ENCODE measurements around the gene PRRX1.

PRRX1 gene

GRCh38 chr1:170664093-170664827, at the start of gene PRRX1:
Gene PRRX1, plus strand, starts transcription at chr1:170664131. Its CDS starts 88 bp downstream, at chr1:170664219.
- no peaks in the 10 kb centered on the region for H3K36me3 ChIP-seq (ENCODE audit: control insufficient read depth in 2 of 2, insufficient read depth in 2 of 2, low read length in 2 of 2)
- H3K9me3 ChIP-seq (ENCODE audit: control insufficient read depth in 2 of 2, low read length in 2 of 2), result peaks cover 0 to 2% of the 10 kb centered on the region in 2 donors
- H3K27me3 ChIP-seq (ENCODE audit: control insufficient read depth in 2 of 2, insufficient read depth in 2 of 2, low read length in 2 of 2), result peaks cover 43 to 75% of the 10 kb centered on the region in 2 donors
- H3K4me1 ChIP-seq (ENCODE audit: control insufficient read depth in 2 of 2, insufficient read depth in 2 of 2, low read length in 2 of 2), result peaks cover 5 to 6% of the 10 kb centered on the region in 2 donors
- H3K27ac ChIP-seq (ENCODE audit: low read depth in 2 of 2, low read length in 2 of 2), result peak within 1 kb of the TSS; percentile 15 to 23
- peak within 1 kb of the TSS in 1 of 2 donors; percentile 47 for H3K9ac ChIP-seq (ENCODE audit: low read depth in 1 of 2, low read length in 2 of 2)
- H3K4me3 ChIP-seq (ENCODE audit: low read length in 2 of 2), result peak within 1 kb of the TSS; percentile 49 to 62

- no peaks in the 10 kb centered on the region for H3K36me3 ChIP-seq (ENCODE audit: control insufficient read depth in 2 of 2, insufficient read depth in 2 of 2, low read length in 2 of 2)
- no peak overlapping the region for H3K9ac ChIP-seq (ENCODE audit: low read depth in 1 of 2, low read length in 2 of 2)
- no peak overlapping the region for H3K4me3 ChIP-seq (ENCODE audit: low read length in 2 of 2)
- no peaks in the 10 kb centered on the region for H3K27me3 ChIP-seq (ENCODE audit: control insufficient read depth in 2 of 2, insufficient read depth in 2 of 2, low read length in 2 of 2)
- no peaks in the 10 kb centered on the region for H3K9me3 ChIP-seq (ENCODE audit: control insufficient read depth in 2 of 2, low read length in 2 of 2)
- no peak overlapping the region for H3K27ac ChIP-seq (ENCODE audit: low read depth in 2 of 2, low read length in 2 of 2)
- no peaks in the 10 kb centered on the region for H3K4me1 ChIP-seq (ENCODE audit: control insufficient read depth in 2 of 2, insufficient read depth in 2 of 2, low read length in 2 of 2)
These were observed 46.2 kb upstream of the PRRX1 start for GRCh38 chr1:170617591-170618330.

GRCh38 chr1:170618421-170618820, 45.5 kb upstream of the PRRX1 start:
- H3K4me3 ChIP-seq (ENCODE audit: low read length in 2 of 2), result no peak overlapping the region
- no peak overlapping the region for H3K27ac ChIP-seq (ENCODE audit: low read depth in 2 of 2, low read length in 2 of 2)
- H3K9me3 ChIP-seq (ENCODE audit: control insufficient read depth in 2 of 2, low read length in 2 of 2), result no peaks in the 10 kb centered on the region
- H3K36me3 ChIP-seq (ENCODE audit: control insufficient read depth in 2 of 2, insufficient read depth in 2 of 2, low read length in 2 of 2), result no peaks in the 10 kb centered on the region
- no peaks in the 10 kb centered on the region for H3K4me1 ChIP-seq (ENCODE audit: control insufficient read depth in 2 of 2, insufficient read depth in 2 of 2, low read length in 2 of 2)
- H3K27me3 ChIP-seq (ENCODE audit: control insufficient read depth in 2 of 2, insufficient read depth in 2 of 2, low read length in 2 of 2), result no peaks in the 10 kb centered on the region
- no peak overlapping the region for H3K9ac ChIP-seq (ENCODE audit: low read depth in 1 of 2, low read length in 2 of 2)

DNA sequence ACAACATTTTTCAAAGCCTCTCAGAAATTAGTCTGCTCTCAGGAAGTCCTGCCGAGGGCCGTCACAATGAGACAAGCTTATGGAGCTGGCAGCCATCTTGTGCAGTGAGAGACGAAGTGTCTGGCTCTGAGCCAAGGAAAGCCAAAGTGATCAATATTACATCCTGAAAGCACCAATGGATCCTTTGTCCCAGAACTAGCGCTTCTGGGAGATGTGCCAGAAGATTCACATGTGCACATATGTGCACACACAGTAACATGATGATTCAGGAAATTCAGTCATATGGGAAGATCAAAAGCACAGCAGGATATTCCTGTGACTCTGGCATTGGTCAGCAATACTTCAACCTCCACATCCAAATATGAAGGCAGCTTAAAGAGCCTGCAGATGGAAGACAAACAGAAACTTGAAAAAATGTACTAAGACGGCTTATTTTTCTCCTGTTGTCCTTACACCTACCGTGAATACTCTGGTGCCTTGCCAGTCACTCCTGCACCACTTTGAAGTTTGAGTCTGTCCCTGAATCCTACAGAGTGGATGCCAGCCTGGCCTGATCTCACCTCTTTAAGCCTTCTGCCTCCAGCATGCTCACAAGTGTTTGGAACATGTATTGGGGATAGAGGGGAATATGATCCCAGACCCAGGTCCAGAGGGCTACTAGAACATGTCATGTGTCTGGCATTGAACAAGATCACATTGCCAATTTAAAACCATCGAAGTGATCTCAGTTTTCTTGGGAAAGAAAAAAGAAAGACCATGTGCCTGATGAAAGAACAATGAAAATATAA, 44.5 kb upstream of the PRRX1 start:
- Histone ChIP-seq H3K27ac (ENCODE audit: low read depth in 2 of 2, low read length in 2 of 2) (no peak overlapping the region), H3K36me3 (ENCODE audit: control insufficient read depth in 2 of 2, insufficient read depth in 2 of 2, low read length in 2 of 2) (no peaks in the 10 kb centered on the region), H3K4me1 (ENCODE audit: control insufficient read depth in 2 of 2, insufficient read depth in 2 of 2, low read length in 2 of 2) (no peaks in the 10 kb centered on the region), H3K27me3 (ENCODE audit: control insufficient read depth in 2 of 2, insufficient read depth in 2 of 2, low read length in 2 of 2) (no peaks in the 10 kb centered on the region), H3K9ac (ENCODE audit: low read depth in 1 of 2, low read length in 2 of 2) (no peak overlapping the region), H3K9me3 (ENCODE audit: control insufficient read depth in 2 of 2, low read length in 2 of 2) (no peaks in the 10 kb centered on the region), H3K4me3 (ENCODE audit: low read length in 2 of 2) (no peak overlapping the region)

- H3K4me3 ChIP-seq (ENCODE audit: low read length in 2 of 2), result no peak overlapping the region
- no peaks in the 10 kb centered on the region for H3K4me1 ChIP-seq (ENCODE audit: control insufficient read depth in 2 of 2, insufficient read depth in 2 of 2, low read length in 2 of 2)
- H3K9ac ChIP-seq (ENCODE audit: low read depth in 1 of 2, low read length in 2 of 2), result no peak overlapping the region
- no peaks in the 10 kb centered on the region for H3K36me3 ChIP-seq (ENCODE audit: control insufficient read depth in 2 of 2, insufficient read depth in 2 of 2, low read length in 2 of 2)
- no peaks in the 10 kb centered on the region for H3K9me3 ChIP-seq (ENCODE audit: control insufficient read depth in 2 of 2, low read length in 2 of 2)
- H3K27me3 ChIP-seq (ENCODE audit: control insufficient read depth in 2 of 2, insufficient read depth in 2 of 2, low read length in 2 of 2), result no peaks in the 10 kb centered on the region
- H3K27ac ChIP-seq (ENCODE audit: low read depth in 2 of 2, low read length in 2 of 2), result no peak overlapping the region
These were observed 43.8 kb upstream of the PRRX1 start for GRCh38 chr1:170620164-170620563.

GRCh38 chr1:170623171-170623570, 40.8 kb upstream of the PRRX1 start:
- H3K9ac ChIP-seq (ENCODE audit: low read depth in 1 of 2, low read length in 2 of 2), result no peak overlapping the region
- H3K27ac ChIP-seq (ENCODE audit: low read depth in 2 of 2, low read length in 2 of 2), result no peak overlapping the region
- no peaks in the 10 kb centered on the region for H3K27me3 ChIP-seq (ENCODE audit: control insufficient read depth in 2 of 2, insufficient read depth in 2 of 2, low read length in 2 of 2)
- H3K36me3 ChIP-seq (ENCODE audit: control insufficient read depth in 2 of 2, insufficient read depth in 2 of 2, low read length in 2 of 2), result no peaks in the 10 kb centered on the region
- no peaks in the 10 kb centered on the region for H3K9me3 ChIP-seq (ENCODE audit: control insufficient read depth in 2 of 2, low read length in 2 of 2)
- no peak overlapping the region for H3K4me3 ChIP-seq (ENCODE audit: low read length in 2 of 2)
- no peaks in the 10 kb centered on the region for H3K4me1 ChIP-seq (ENCODE audit: control insufficient read depth in 2 of 2, insufficient read depth in 2 of 2, low read length in 2 of 2)

DNA sequence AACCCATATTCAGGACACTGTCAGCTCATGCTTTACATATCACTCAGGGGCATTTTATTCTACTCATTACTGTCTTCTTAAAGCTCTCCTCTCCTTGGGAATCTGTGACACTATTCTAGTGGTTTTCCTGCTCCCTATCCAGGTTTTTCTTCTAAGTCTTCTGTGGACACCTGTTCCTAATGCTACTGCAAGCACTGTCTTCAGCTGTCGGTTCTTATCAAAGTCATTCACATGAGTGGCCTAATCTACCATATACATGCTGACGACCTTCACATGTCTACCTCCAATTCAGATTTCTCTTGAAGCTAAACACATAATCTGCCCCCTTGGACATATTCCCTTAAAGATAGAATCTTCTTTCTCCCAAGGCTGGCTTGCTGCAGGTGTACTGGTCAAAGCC, 39.8 kb upstream of the PRRX1 start:
- Histone ChIP-seq H3K27me3 (ENCODE audit: control insufficient read depth in 2 of 2, insufficient read depth in 2 of 2, low read length in 2 of 2) (no peaks in the 10 kb centered on the region), H3K4me1 (ENCODE audit: control insufficient read depth in 2 of 2, insufficient read depth in 2 of 2, low read length in 2 of 2) (no peaks in the 10 kb centered on the region), H3K9me3 (ENCODE audit: control insufficient read depth in 2 of 2, low read length in 2 of 2) (no peaks in the 10 kb centered on the region), H3K27ac (ENCODE audit: low read depth in 2 of 2, low read length in 2 of 2) (no peak overlapping the region), H3K36me3 (ENCODE audit: control insufficient read depth in 2 of 2, insufficient read depth in 2 of 2, low read length in 2 of 2) (no peaks in the 10 kb centered on the region), H3K9ac (ENCODE audit: low read depth in 1 of 2, low read length in 2 of 2) (no peak overlapping the region), H3K4me3 (ENCODE audit: low read length in 2 of 2) (no peak overlapping the region)

- H3K36me3 ChIP-seq (ENCODE audit: control insufficient read depth in 2 of 2, insufficient read depth in 2 of 2, low read length in 2 of 2), result no peaks in the 10 kb centered on the region
- no peaks in the 10 kb centered on the region for H3K4me1 ChIP-seq (ENCODE audit: control insufficient read depth in 2 of 2, insufficient read depth in 2 of 2, low read length in 2 of 2)
- H3K4me3 ChIP-seq (ENCODE audit: low read length in 2 of 2), result no peak overlapping the region
- no peak overlapping the region for H3K27ac ChIP-seq (ENCODE audit: low read depth in 2 of 2, low read length in 2 of 2)
- H3K27me3 ChIP-seq (ENCODE audit: control insufficient read depth in 2 of 2, insufficient read depth in 2 of 2, low read length in 2 of 2), result no peaks in the 10 kb centered on the region
- no peaks in the 10 kb centered on the region for H3K9me3 ChIP-seq (ENCODE audit: control insufficient read depth in 2 of 2, low read length in 2 of 2)
- H3K9ac ChIP-seq (ENCODE audit: low read depth in 1 of 2, low read length in 2 of 2), result no peak overlapping the region
These were observed 33.0 kb upstream of the PRRX1 start for GRCh38 chr1:170630977-170631376.

DNA sequence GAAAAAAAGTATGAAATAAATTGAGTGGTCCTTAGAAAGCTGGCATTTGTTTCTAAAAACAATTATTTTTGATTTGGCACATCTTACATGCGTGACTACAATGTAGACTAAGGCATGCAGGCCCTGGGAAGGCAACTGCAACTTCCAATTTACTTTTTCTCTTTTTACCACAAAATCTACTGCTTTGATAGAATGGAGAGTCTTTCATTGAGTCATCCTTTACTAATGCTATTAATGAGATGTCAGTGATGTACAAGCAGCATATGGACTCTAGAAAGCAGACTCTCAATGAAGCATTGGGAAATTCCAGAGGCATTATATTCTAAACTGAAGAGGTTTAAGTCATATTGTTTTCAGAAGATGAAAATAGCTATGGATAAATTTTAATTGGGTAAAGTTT, 29.6 kb upstream of the PRRX1 start:
- Histone ChIP-seq H3K4me1 (ENCODE audit: control insufficient read depth in 2 of 2, insufficient read depth in 2 of 2, low read length in 2 of 2) (no peaks in the 10 kb centered on the region), H3K4me3 (ENCODE audit: low read length in 2 of 2) (no peak overlapping the region), H3K9ac (ENCODE audit: low read depth in 1 of 2, low read length in 2 of 2) (no peak overlapping the region), H3K36me3 (ENCODE audit: control insufficient read depth in 2 of 2, insufficient read depth in 2 of 2, low read length in 2 of 2) (no peaks in the 10 kb centered on the region), H3K9me3 (ENCODE audit: control insufficient read depth in 2 of 2, low read length in 2 of 2) (no peaks in the 10 kb centered on the region), H3K27me3 (ENCODE audit: control insufficient read depth in 2 of 2, insufficient read depth in 2 of 2, low read length in 2 of 2) (no peaks in the 10 kb centered on the region), H3K27ac (ENCODE audit: low read depth in 2 of 2, low read length in 2 of 2) (no peak overlapping the region)
